GM19324 (cell line): ENCODE data around the gene TNFAIP8.

Experiments used
- ATAC-seq: cut with Tn5 transposase; IDR thresholded peaks from one replicate; pipeline ENCODE4 v1.9.1; 2021; ENCODE audit warnings: mild to moderate bottlenecking, moderate library complexity; ENCODE audit not compliant: unreplicated experiment, low FRiP score

The TNFAIP8 gene

DNA sequence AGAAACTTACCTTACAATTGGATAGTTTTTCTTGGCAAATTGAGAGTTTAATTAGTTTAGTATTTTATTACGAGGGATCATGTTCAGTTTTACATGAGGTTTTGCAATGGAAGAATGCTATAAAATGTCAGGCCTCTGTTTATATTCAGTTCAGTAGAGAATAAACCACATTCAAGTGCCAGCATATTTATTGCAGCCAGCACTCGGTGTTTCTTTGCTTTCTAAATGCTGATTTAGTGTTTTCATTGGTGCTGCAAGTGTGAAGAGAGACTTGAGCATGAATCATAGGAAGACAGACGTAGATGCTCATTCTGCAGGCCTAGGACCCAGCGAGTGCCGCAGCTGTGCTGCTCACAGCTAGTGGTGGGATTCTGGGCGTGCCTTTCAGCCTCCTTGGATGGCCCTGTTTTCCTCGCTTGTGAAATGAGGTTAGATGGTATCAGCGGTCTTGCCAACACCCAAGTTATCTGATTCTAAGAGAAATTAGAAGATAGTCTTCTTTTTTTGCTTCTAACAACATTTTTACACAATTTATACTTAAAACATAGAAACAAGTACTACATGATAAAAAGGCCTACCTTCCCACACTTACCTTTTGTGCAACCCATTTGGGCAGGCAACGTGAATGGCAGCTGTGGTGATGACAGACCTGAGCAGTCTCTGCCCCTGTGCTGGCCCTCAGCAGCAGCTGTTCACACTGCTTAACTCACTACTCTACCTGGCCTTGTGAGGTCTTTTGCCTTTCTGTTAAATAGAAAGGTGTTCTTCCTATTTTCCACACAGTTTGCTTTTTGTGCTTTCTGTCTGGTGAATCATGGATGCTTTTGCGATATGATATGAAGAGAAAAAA is 26.8 kb upstream of the TNFAIP8 start:
- ATAC-seq: no peak

DNA sequence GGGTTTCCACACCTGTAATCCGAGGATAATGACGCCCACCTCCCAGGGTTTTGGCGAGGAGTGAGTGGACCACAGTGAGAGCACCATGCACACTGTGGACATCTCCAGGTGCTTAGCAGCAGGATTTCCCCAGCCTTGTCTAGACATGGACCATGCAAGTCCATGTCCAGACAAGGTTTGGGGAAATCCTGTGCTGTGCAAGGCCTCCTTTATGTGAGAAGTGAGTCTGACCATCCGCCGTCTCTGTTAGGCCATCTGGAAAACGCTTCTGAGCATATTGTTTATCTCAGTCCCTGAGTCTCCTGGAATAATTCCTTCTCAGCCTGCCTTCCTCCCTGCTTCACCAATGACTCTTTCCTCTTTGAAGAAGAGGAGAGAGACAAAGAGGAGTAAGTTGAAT is 26.2 kb upstream of the TNFAIP8 start:
- ATAC-seq: no peak

DNA sequence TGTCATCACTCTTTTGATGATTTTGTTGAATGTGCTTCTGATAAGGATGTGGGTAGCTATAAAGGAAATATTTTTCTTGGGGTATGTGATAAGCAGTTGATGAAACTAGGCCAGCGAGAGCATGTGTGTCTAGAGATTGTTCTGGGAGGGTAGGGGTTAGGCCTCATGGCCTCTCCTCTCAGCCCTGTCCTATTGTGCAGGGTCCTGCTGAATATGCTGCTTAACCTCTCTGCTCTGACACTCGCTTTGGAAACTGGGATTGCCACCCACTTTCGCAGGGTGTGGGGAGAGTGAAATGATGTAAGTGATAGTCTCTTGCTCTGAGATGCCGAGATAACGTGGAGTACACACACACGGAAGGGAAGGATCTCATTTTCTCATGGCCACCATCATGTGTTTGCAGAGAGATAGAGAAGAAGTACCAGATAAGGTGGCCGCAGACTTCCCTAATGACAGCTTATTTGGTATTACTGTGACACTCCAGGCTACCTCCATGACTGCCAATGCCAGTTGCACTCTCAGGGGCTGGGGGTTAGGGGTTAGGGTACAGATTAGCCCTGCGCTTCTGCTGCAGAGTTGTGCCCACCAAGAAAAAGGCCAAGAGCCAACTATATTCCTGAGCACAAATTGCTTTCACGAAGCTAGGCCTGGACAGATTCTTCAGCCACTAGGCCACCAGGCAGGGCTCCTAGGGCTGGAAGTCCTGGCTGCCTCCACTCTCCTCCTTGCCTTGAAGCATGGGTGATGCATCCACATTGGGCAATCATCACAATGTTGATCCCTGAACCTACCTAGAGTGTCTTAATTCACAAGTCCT is 25.2 kb upstream of the TNFAIP8 start:
- ATAC-seq: no peak

DNA sequence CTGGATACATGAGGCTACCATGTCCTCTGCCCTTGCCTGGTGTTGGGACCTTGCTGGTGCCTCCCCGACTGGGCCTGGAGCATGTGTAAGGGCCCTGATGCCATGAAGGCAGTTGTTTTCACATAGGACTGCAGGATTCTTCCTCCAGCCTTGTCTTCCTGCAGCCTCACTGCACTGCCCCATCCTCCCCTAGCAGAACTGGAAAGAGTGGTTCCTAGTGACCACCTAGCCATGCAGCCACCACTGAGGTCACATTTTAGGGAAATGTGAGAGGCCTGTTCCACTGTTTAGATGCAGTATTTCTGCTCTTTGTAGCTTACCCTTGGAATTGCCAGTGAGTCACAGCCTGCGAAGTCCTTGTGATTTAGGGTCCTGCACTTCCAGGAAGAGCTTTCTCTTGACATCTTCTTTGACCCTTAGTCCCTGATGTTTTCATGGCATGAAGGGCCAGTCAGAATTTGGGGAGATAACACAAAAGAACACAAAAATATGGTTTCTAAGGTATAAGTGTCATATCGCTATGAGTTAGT is 24.2 kb upstream of the TNFAIP8 start:
- no peak for ATAC-seq

DNA sequence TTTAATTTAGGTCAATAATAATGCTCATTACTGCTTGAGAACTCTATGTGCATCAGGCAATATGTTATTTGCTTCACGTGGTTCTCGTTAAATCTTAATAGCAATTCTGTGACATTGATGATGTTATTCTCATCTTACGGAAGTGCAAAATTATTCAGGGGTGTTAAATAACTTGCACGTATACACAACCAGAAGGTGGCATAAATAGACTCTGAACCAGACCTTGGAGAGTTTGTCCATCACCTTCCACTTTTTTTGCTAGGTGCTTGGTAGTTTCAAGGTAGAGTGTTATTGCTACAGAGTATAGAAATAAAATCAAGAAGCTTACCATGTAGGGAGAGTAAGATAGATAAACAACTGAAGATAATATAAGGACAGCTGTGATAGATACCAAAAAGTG is 23.6 kb upstream of the TNFAIP8 start:
- no peak for ATAC-seq

DNA sequence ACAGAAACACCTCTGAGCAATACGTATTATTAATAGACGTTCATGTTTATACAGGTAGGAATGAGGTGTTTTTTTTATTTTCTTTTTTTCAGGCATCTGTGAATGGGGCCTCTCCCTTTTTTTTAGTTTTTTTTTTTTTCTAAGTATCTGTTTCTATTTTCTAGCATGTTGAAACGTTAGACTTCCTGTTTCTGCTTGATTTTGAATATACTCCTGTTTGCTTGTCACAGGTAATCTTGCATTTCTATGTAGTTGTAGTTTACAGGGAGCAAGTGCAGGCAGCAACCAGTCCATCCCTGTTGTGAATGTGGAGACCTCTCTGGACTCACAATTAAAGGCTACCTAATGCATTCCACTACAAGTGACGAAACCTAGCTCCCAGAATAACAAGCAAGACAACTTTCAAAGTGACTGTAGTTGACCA is 22.8 kb upstream of the TNFAIP8 start:
- peak; percentile 37 for ATAC-seq

DNA sequence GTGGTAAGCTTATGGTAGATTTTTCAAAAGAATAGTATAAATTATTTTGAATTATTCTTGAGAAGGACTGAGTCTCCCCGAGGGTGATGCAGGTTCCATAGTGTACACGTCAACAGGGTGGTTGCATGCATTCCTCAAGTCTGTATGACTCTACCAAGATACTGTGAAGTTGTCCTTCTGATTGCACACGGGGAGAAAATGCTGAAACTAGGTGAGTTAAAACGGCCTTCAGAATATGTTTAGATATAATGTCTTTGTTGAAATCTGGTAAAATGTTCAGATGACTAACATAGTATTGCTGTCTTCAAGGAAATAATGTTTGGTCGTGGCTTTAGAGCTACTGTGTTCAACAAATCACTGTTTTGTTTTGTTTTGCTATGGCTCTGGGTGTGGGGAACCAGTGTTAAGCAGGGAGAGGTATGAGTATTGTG is 22.4 kb upstream of the TNFAIP8 start:
- no peak for ATAC-seq

DNA sequence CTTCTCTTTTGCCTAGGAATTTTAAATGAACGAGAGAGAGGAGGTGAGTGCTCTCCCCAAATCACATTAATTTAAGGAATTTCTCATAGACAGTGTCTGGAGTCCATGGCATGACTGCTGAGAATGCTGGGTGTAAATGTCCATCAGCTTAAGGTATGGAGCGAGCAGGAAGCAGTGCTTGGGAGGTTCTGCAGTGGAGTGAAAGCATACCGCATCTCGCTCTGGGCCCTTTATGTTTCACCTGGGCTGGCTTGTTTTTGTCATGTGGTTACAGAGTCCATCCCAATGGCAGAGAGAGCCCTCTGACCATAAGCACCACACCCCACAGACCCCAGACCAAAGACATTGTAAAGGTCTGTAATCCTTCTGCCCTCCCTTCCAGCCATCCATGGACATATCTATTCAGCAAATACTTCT is 20.6 kb upstream of the TNFAIP8 start:
- ATAC-seq: no peak

DNA sequence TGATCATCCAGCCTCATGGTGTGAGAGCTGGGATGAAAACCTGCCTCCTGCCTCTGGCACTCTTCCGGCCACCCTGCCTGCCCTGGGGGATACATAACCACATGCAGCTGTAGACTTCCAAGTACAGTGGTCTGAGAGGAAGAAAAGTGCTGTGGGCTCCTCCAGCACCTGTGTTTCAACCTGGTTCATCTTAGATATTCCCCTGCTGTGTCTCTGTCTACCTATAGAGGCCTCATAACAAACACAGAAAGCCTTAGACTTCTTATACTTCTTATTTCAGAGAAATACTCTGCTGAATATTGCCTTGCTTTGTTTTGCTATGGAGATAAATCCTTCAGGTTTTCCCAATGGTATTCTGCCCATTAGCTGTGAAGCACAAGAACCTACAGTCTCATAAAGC is 19.6 kb upstream of the TNFAIP8 start:
- ATAC-seq: no peak

DNA sequence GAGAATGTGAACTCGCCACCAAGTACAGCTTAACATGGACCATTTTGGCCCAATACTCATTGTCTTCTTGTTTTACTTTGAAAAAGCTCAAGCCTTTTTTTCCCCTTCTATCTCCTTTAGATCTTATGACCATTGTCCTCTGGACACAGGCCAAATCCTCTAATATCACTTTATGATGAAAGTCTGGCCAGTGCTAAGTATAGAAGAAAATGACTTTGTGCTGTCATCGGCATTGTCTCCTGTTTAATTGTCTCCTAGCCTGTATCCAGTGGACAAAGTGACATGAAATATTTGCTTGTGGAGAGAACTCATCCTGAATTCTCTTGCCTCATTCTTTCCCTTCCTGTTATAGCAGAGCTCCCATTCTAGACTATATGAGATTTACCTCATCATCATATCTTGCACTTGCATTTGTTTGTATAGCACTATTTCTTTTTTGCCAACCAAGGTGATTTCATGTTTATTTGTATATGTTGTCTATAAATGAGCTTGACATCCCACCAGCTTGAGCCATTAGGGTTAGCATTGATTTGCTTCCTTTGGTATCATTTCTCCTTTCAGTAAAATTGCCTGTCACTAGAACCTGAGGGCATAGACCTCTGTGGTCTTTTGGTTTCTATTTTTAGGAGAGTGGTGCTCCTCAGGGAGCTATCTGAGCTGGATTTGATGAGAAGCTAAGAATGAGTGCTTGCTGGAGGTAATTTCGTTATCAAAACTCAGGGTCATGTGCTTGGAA is 18.8 kb upstream of the TNFAIP8 start:
- no peak for ATAC-seq

DNA sequence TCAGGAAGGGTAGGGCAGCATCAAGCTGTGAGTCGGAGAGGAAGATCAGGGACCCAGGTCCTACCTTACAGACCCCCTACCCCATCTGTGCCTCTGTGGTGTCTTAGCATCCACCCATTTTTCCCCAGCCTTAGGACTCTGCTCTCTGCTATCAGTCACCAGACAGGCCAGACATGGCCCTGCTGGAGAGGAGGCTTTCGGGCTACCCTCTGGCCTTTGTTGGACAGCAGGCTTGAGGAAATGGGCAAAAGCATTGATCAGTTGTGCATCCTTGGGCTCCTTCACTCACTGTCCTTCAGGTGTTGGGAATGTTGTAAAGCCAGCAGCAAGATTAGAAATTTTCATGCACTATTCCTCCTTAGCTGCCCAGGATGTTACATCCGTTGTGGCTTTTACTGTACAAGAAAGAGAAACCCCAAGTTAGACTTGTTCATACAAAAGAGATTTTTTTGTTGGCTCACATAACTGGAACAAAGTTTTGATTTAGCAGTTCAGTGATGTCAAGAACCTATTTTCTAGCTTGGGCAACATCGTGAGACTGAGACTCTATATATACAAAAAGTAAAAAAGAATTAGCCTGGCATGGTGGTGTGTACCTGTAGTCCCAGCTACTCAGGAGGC is 17.4 kb upstream of the TNFAIP8 start:
- ATAC-seq: no peak

DNA sequence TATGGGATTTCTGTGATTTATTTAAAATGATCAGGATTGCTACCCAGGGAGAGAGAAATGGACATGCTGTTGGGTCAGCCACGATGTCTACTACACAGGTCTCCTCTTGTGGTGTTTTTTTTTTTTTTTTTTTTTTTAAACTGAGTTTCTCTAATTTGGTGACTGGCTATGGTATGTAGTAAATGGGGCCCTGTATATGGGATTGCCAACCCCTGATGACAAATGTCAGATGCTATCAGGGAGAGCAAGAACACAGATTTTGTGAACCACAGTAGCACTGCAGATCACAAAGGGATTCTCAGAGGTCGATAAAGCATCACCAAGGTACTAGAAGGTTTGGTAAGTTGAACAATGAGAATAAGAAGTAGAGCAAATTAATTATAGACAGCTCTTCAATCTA is 16.5 kb upstream of the TNFAIP8 start:
- no peak for ATAC-seq

DNA sequence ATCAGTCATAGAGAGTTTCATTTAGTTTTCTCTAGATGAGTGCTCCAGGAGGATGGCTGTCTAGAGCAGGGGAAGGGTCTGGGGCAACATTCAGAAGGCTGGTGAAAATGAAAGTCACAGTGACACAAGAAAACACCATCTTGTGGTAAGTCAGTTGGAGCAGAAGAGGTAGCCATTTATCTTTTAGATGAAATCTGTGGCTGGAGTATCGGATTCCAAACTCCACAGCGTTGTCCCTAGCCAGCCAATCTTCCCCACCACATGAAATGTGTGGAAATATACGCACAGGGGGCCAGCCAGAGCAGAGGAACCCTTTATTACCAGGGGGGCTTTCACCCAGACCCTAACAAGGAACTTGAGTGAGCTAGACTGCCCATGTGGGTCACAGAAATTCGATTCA is 15.9 kb upstream of the TNFAIP8 start:
- ATAC-seq: no peak

DNA sequence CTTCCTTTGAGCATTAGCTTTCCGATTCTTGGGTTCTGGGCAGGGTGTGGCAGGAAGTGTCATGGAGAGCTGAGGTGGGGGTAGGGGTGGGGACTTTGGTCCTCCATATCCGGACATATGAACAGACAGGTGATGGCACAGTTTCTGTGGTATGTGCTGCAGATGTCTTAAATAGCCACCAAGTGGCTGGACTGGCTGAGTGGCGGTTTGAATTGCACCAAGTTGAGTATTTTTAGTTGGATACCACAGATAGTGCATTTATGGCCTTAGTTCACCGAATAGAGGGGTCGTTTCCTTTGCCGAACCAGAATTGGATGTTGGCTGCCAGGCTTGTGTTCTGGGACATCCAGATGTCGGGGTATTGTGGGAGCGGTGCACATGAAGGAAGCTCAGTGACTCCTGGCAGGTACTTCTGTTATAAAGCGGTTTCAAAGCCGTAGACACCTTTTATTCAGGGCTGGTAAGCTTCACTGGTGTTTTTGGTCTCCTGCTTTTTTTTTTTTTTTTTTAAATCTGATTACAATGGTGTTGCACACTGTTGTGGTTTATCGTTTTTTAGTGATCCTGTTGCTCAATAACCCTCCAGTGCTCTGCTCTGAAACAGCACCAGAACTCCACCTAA is 15.1 kb upstream of the TNFAIP8 start:
- ATAC-seq: peak; percentile 68

DNA sequence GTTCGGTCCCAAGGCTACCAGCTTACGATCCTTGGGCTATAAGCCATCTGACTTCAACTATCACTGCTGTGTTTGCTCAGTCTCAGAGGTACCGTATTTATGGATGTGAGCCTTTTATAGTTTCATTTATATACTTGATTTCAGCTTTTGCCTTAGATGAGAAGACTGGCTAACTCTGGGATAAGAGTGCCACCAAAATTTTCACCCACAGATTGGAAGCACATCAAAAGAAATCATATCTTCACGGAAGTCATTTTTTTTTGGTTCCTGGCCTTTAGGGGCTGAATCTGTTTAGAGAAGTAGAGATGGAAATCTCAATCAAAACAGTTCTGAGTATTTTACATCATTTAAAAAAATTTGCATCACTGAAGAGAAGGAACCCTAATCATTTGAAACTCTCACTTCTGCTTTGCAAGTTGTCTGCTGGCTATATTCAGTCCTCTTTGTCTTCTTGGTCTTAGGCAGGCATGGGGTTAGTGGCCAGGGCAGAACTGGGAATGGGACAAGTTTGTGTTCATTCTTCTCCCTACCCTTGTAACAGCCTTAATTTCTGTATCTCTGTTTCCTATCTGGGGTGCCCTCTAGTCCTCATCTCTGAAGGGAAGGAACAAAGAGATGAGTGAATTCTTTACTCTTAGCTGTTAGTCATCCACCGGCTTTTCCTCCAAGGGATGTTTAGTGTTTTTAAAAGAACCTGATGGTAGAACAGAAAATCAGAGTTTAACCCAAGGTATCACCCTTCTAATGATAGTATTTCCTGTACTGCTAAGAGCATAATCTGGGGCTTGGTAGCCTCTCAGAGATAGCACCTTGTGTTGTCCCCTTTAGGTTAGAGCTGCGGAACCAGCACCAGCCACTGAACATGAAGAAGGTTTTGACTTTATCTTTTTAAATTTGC is 14.1 kb upstream of the TNFAIP8 start:
- peak; percentile 62 for ATAC-seq

DNA sequence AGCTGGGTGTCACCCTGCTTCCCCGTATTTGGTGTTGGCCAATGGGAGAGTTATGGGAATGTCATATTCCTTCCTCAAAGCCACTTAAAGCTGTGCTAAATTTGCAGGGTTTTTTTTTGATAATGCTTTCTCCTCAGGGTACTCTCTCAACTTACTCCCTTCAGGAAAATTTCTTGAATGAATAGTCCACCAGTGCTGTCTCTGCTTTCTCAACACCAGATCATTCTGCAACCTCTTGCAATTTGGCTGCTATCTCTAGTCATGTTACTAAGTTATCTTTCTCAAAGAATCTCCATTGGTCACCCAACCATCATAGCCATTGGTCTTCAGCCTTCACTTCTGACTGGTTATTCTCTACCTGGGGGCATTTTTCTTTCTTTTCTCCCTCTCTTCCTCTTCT is 13.4 kb upstream of the TNFAIP8 start:
- ATAC-seq: no peak

DNA sequence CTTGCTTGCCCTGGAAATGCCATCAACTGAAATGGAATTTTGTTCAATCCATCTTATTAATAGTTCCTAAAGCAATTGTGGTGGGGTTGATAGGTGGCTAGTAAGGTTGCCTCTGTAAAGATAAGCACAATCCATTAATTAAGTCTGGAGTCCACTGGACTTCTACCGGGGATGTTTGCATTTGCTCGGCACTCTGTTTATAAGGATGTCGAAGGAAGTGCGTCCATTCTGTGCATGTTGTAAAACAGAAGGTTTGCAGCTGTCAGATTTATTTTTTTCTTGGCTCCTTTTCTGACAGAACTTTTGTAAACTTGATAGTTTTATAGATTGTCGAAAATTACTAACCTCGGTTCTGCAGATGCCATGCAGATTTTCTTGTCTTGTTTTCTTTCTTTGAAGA is 12.8 kb upstream of the TNFAIP8 start:
- ATAC-seq: no peak

DNA sequence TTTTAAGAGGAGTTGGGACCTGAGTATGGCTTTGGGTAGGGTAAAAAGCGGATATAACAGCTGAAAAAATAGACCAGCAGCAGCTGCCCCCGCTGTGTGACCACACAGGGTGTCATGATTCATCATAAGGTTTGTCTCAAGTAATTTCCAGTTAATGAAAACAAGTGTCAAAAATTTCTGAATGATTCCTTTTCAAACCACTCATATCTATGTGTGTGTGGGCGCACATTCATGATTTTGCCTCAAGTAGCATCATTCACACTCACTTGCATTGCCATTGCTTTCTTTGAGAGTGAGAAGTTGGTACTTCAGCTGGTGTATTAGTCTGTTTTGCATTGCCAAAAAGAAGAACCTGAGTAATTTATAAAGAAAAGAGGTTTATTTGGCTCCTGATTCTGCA is 12.1 kb upstream of the TNFAIP8 start:
- no peak for ATAC-seq

DNA sequence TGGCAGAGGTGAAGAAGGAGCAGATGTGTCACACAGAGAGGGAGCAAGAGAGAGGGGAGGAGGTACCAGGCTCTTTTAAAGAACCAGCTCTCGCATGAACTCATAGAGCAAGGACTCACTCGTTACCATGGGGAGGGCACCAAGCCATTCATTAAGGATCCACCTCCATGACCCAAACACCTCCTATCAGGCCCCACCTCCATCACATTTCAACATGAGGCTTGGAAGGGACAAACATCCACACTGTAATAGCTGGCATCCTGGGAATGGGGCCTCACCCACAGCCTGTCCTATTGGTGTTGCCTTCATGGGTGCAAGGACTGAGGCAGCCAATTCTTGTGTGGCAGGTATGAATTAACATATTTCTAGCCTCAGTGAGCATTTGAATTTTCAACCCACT is 11.6 kb upstream of the TNFAIP8 start:
- no peak for ATAC-seq
